Loucy (cell line): ENCODE data around the gene PCK1.
A peak's percentile ranks its signal among the peaks of the same experiment; 100 is the strongest.

Experiments
- H2AFZ ChIP-seq: fragments of 200-600 bp; sonication (generic); 2 replicates; pipeline ENCODE4 v1.6.0; 2016; ENCODE audit warnings: antibody characterized with exemption, mild to moderate bottlenecking, low read length, moderate library complexity
- H3F3A ChIP-seq: fragments of 200-600 bp; 2 replicates; pipeline ENCODE4 v1.6.0; 2016; ENCODE audit warnings: antibody characterized with exemption, low read depth, mild to moderate bottlenecking
- H3K27me3 ChIP-seq: fragments of 200-600 bp; sonication (generic); 2 replicates; pipeline ENCODE4 v1.6.1; 2014; ENCODE audit warnings: low read length, mild to moderate bottlenecking; ENCODE audit not compliant: insufficient read depth, poor library complexity, severe bottlenecking
- H3K36me3 ChIP-seq: fragments of 200-600 bp; sonication (generic); 2 replicates; pipeline ENCODE4 v1.6.1; 2016; ENCODE audit warnings: low read length; ENCODE audit not compliant: insufficient read depth
- H3K4me1 ChIP-seq: fragments of 200-600 bp; sonication (generic); 2 replicates; pipeline ENCODE4 v1.5.1; 2014; ENCODE audit warnings: low read length, mild to moderate bottlenecking; ENCODE audit not compliant: insufficient read depth, poor library complexity, severe bottlenecking
- H3K4me2 ChIP-seq: fragments of 200-600 bp; sonication (generic); 2 replicates; pipeline ENCODE4 v1.6.0; 2014; ENCODE audit warnings: antibody characterized with exemption, low read length, low read depth, mild to moderate bottlenecking; ENCODE audit not compliant: poor library complexity, severe bottlenecking
- H3K4me3 ChIP-seq: fragments of 200-600 bp; sonication (generic); 2 replicates; pipeline ENCODE4 v1.5.1; 2014; ENCODE audit warnings: low read length, mild to moderate bottlenecking, mixed read lengths; ENCODE audit not compliant: poor library complexity, severe bottlenecking
- H3K79me2 ChIP-seq: fragments of 200-600 bp; sonication (generic); 2 replicates; pipeline ENCODE4 v1.6.1; 2014; ENCODE audit warnings: low read length; ENCODE audit not compliant: insufficient read depth
- H3K9ac ChIP-seq: fragments of 200-600 bp; sonication (generic); 2 replicates; pipeline ENCODE4 v1.6.0; 2014; ENCODE audit warnings: mild to moderate bottlenecking, low read depth, low read length, moderate library complexity; ENCODE audit not compliant: poor library complexity, severe bottlenecking
- H3K9me2 ChIP-seq: fragments of 200-600 bp; sonication (generic); replicated peaks from 2 replicates; pipeline ENCODE4 v1.6.1; 2016; ENCODE audit warnings: low read depth, low read length, mixed read lengths
- H3K9me3 ChIP-seq: fragments of 200-600 bp; sonication (generic); 2 replicates; pipeline ENCODE4 v1.6.1; 2014; ENCODE audit warnings: mild to moderate bottlenecking, antibody characterized with exemption, low read length, low read depth; ENCODE audit not compliant: insufficient read depth
- H4K20me1 ChIP-seq: fragments of 200-600 bp; sonication (generic); 2 replicates; pipeline ENCODE4 v1.6.0; 2014; ENCODE audit warnings: antibody characterized with exemption, low read length, mild to moderate bottlenecking; ENCODE audit not compliant: insufficient read depth, poor library complexity, severe bottlenecking
- CTCF ChIP-seq: fragments of 200-600 bp; sonication (generic); conservative IDR thresholded peaks from 2 replicates; pipeline ENCODE4 v1.5.1; 2014; ENCODE audit warnings: mild to moderate bottlenecking, antibody characterized with exemption, low read length
- EZH2phosphoT487 ChIP-seq: fragments of 200-600 bp; IDR thresholded peaks from 2 replicates; pipeline ENCODE4 v1.6.1; 2018; ENCODE audit warnings: antibody characterized with exemption, mild to moderate bottlenecking, moderate library complexity, borderline replicate concordance

The PCK1 gene

GRCh38 chr20:57617079-57617795 is 56.3 kb downstream of the PCK1 start:
- Histone ChIP-seq H4K20me1 (no peaks in the 10 kb centered on the region), H3K27me3 (peaks cover 40% of the 10 kb centered on the region), H3K9me2 (no peaks in the 10 kb centered on the region), H2AFZ (no peak overlapping the region), H3K79me2 (no peaks in the 10 kb centered on the region), H3K9me3 (no peaks in the 10 kb centered on the region), H3K4me2 (no peak overlapping the region), H3K36me3 (no peaks in the 10 kb centered on the region), H3K9ac (no peak overlapping the region), H3K4me3 (no peak overlapping the region), H3F3A (0 out of 2 replicates have a peak, but pooled peaks cover 5% of the 10 kb centered on the region), H3K4me1 (peaks cover 34% of the 10 kb centered on the region)
- peak; percentile 14; the same call in 1 of the 2 replicates for TF ChIP-seq CTCF
- no peak for TF ChIP-seq EZH2phosphoT487
